22Rv1 (cell line): Measurements from ENCODE around the gene GTF3C6.

ENCODE experiments used
- ZFX ChIP-seq: fragments of 450-650 bp; IDR thresholded peaks from 2 replicates; pipeline ENCODE4 v1.6.1; 2017; ENCODE audit warnings: antibody characterized with exemption, borderline replicate concordance
- TF ChIP-seq, protein P1 (sequence below): fragments of 450-650 bp; IDR thresholded peaks from 2 replicates; pipeline ENCODE4 v1.5.1; 2017; ENCODE audit warnings: mild to moderate bottlenecking

- TF ChIP-seq, protein P1, sequence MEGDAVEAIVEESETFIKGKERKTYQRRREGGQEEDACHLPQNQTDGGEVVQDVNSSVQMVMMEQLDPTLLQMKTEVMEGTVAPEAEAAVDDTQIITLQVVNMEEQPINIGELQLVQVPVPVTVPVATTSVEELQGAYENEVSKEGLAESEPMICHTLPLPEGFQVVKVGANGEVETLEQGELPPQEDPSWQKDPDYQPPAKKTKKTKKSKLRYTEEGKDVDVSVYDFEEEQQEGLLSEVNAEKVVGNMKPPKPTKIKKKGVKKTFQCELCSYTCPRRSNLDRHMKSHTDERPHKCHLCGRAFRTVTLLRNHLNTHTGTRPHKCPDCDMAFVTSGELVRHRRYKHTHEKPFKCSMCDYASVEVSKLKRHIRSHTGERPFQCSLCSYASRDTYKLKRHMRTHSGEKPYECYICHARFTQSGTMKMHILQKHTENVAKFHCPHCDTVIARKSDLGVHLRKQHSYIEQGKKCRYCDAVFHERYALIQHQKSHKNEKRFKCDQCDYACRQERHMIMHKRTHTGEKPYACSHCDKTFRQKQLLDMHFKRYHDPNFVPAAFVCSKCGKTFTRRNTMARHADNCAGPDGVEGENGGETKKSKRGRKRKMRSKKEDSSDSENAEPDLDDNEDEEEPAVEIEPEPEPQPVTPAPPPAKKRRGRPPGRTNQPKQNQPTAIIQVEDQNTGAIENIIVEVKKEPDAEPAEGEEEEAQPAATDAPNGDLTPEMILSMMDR: no peak
- no peak for TF ChIP-seq ZFX
Observed at GRCh38 chr6:110976575-110976974, 18.1 kb downstream of the GTF3C6 start.
